Panc1 (cell line): ENCODE measurements around the gene SMIM35. TPM values are rescaled to one million over a fixed set of nuclear protein-coding genes. Genes with fewer than 3 reads are reported as not detected.

Source experiments
- ATAC-seq: fragments of 200-7000 bp; cut with Tn5 transposase; 2 replicates; pipeline ENCODE4 v1.9.1; 2020; ENCODE audit warnings: mild to moderate bottlenecking, moderate library complexity
- BruUV-seq: library from RNA; stranded (reverse); fragments of 400-500 nt; replicated peaks from 2 replicates; lab custom pipeline; 2021; lab: Mats Ljungman, UMichigan
- CTCF ChIA-PET: fragments of 300-600 bp; sonication (Branson Sonifier 250); formaldehyde crosslinking; loops from one replicate; lab custom pipeline; 2022; ENCODE audit warnings: antibody characterized with exemption; lab: Charles Lee
- POLR2A ChIA-PET: fragments of 300-600 bp; sonication (Branson Sonifier 250); formaldehyde crosslinking; loops from one replicate; lab custom pipeline; 2022; ENCODE audit warnings: antibody characterized with exemption; lab: Charles Lee
- DNase-seq: peaks from one replicate; pipeline ENCODE4 v3.0.0-alpha.2; 2010; ENCODE audit warnings: low read depth, low spot score
- H3K27ac ChIP-seq: 2 replicates; pipeline ENCODE4 v1.5.1; 2011; ENCODE audit warnings: mild to moderate bottlenecking, low read length, inconsistent platforms
- H3K27me3 ChIP-seq: fragments of 200-500 bp; sonication (Bioruptor generic); 2 replicates; pipeline ENCODE4 v1.6.0; 2014; ENCODE audit warnings: low read length, inconsistent platforms; ENCODE audit not compliant: control insufficient read depth, insufficient read depth
- H3K36me3 ChIP-seq: fragments of 200-500 bp; sonication (Bioruptor generic); 2 replicates; pipeline ENCODE4 v1.5.1; 2014; ENCODE audit warnings: inconsistent platforms, mild to moderate bottlenecking, low read length, moderate library complexity; ENCODE audit not compliant: control insufficient read depth, insufficient read depth
- H3K4me1 ChIP-seq: 2 replicates; pipeline ENCODE4 v1.5.1; 2011; ENCODE audit warnings: inconsistent platforms, mild to moderate bottlenecking, low read length, moderate library complexity; ENCODE audit not compliant: control insufficient read depth, insufficient read depth
- H3K4me3 ChIP-seq, 2 experiments: 2 replicates each; pipeline ENCODE4 v1.5.1; 2011 to 2012; ENCODE audit warnings: low read depth in 2 of 2, low read length in 2 of 2, mild to moderate bottlenecking in 2 of 2, inconsistent platforms in 1 of 2, moderate library complexity in 1 of 2
- H3K9me3 ChIP-seq: fragments of 200-500 bp; sonication (Bioruptor generic); 2 replicates; pipeline ENCODE4 v1.5.1; 2014; ENCODE audit warnings: low read depth, mild to moderate bottlenecking, inconsistent platforms, low read length, moderate library complexity; ENCODE audit not compliant: control insufficient read depth, insufficient read depth
- POLR2AphosphoS5 ChIP-seq: IDR thresholded peaks from 2 replicates; pipeline ENCODE4 v1.6.1; 2012; ENCODE audit warnings: mild to moderate bottlenecking, low read depth, low read length, moderate library complexity
- REST ChIP-seq, 2 experiments: IDR thresholded peaks; 2 replicates each; pipeline ENCODE4 v1.6.1; 2011 to 2012; ENCODE audit warnings: low read depth in 2 of 2, control low read depth in 1 of 2, low read length in 1 of 2, mild to moderate bottlenecking in 1 of 2, moderate library complexity in 1 of 2; ENCODE audit not compliant: insufficient read depth in 1 of 2
- SIN3A ChIP-seq: IDR thresholded peaks from 2 replicates; pipeline ENCODE4 v1.6.1; 2012; ENCODE audit warnings: low read depth, mild to moderate bottlenecking, low read length, moderate library complexity, borderline replicate concordance; ENCODE audit not compliant: insufficient read depth
- TCF7L2 ChIP-seq: IDR thresholded peaks from 2 replicates; pipeline ENCODE4 v1.6.1; 2011; ENCODE audit warnings: mild to moderate bottlenecking, low read depth, low read length, inconsistent platforms
- in situ Hi-C: cut with HindIII; loops from 2 replicates; pipeline ENCODE4 v1.10.0; 2016; ENCODE audit warnings: low sequenced_read_pairs, low pct_unique_long_range_greater_than_20kb
- intact Hi-C: fragments of 100-400 bp; cut with micrococcal nuclease; formaldehyde crosslinking; loops from one replicate; pipeline ENCODE4 v1.10.0; 2022; ENCODE audit not compliant: unreplicated experiment
- total RNA-seq: library from RNA; stranded (reverse); gene quantifications from one replicate; pipeline ENCODE4 v1.2.1, GENCODE V29; 2021; ENCODE audit not compliant: unreplicated experiment
- TF ChIP-seq, protein P1 (sequence below): fragments of 450-650 bp; IDR thresholded peaks from 2 replicates; pipeline ENCODE4 v1.5.1; 2017; ENCODE audit warnings: mild to moderate bottlenecking

SMIM35 gene
- total RNA-seq, 1 experiment from 2014 or later: not detected

DNA sequence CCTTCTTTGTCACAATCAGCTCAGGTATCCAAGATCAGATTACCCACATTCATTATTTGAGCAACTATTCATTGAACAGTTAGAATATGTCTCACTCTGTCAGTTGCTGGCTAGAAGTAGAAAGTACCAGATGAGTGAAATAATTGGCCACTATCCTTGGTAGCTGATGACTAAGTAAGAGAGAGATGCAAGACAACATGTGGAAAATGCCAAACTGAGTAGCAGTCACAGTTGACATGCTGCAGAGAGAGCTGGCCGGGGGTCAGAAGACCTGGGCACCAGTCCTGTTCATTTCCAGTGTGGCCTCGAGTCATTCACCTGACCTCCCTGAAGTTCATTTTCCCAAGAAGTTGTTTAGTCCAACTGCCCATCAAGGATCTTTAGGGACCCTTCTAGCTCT, 22.5 kb upstream of the SMIM35 start:
- no peaks in the 10 kb centered on the region; the same call in 1 of the 2 replicates for H3K27me3 ChIP-seq
- H3K27ac ChIP-seq: no peak overlapping the region
- DNase-seq (no peak), ATAC-seq (no peak)
- H3K9me3 ChIP-seq: no peaks in the 10 kb centered on the region
- ChIA-PET CTCF (no interaction called here), POLR2A (no interaction called here)
- H3K36me3 ChIP-seq: no peaks in the 10 kb centered on the region
- TF ChIP-seq SIN3A (no peak), TCF7L2 (no peak), REST (IDR thresholded peaks at IDR 0.05; ENCODE audit: insufficient read depth in 1 of 2, low read depth in 2 of 2, low read length in 1 of 2) (no peak)
- TF ChIP-seq, protein P1, sequence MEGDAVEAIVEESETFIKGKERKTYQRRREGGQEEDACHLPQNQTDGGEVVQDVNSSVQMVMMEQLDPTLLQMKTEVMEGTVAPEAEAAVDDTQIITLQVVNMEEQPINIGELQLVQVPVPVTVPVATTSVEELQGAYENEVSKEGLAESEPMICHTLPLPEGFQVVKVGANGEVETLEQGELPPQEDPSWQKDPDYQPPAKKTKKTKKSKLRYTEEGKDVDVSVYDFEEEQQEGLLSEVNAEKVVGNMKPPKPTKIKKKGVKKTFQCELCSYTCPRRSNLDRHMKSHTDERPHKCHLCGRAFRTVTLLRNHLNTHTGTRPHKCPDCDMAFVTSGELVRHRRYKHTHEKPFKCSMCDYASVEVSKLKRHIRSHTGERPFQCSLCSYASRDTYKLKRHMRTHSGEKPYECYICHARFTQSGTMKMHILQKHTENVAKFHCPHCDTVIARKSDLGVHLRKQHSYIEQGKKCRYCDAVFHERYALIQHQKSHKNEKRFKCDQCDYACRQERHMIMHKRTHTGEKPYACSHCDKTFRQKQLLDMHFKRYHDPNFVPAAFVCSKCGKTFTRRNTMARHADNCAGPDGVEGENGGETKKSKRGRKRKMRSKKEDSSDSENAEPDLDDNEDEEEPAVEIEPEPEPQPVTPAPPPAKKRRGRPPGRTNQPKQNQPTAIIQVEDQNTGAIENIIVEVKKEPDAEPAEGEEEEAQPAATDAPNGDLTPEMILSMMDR: no peak
- no peak overlapping the region for H3K4me3 ChIP-seq
- in situ Hi-C loops (no loop called here), intact Hi-C loops (no loop called here)
- no TSS peak for BruUV-seq
- no peaks in the 10 kb centered on the region for H3K4me1 ChIP-seq

GRCh38 chr11:118108513-118108912, 21.8 kb upstream of the SMIM35 start:
- H3K4me3 ChIP-seq: no peak overlapping the region
- H3K9me3 ChIP-seq: no peaks in the 10 kb centered on the region
- H3K4me1 ChIP-seq: no peaks in the 10 kb centered on the region
- no TSS peak for BruUV-seq
- ChIA-PET CTCF (interaction anchor here (0.7 kb wide), 1 partner anchor 16 kb away, joined by 3 read pairs; no protein-coding TSS in a partner anchor), POLR2A (no interaction called here)
- intact Hi-C loops: no loop called here
- DNase-seq (no peak), ATAC-seq (no peak)
- H3K36me3 ChIP-seq: no peaks in the 10 kb centered on the region
- H3K27me3 ChIP-seq: no peaks in the 10 kb centered on the region; the same call in 1 of the 2 replicates
- in situ Hi-C loops: no loop called here
- no peak for TF ChIP-seq TCF7L2
- no peak for TF ChIP-seq SIN3A
- TF ChIP-seq, protein P1: no peak
- no peak for TF ChIP-seq POLR2AphosphoS5
- TF ChIP-seq REST (IDR thresholded peaks at IDR 0.05; ENCODE audit: insufficient read depth in 1 of 2, low read depth in 2 of 2, low read length in 1 of 2): no peak
- H3K27ac ChIP-seq: no peak overlapping the region
